ENCODE data around the gene MUC5AC. TPM values are rescaled to one million over a fixed set of nuclear protein-coding genes. Genes with fewer than 3 reads are reported as not detected.
A peak's percentile ranks its signal among the peaks of the same experiment; 100 is the strongest.

MUC5AC gene
- total RNA-seq, 1 experiment from 2014 or later: 0.11 TPM

- intact Hi-C loops (cut with micrococcal nuclease): no loop called here
- Histone ChIP-seq H2AFZ (ENCODE audit: low read length) (no peak overlapping the region), H3K79me2 (ENCODE audit: low read length) (no peaks in the 10 kb centered on the region), H3K9me3 (ENCODE audit: low read length) (no peaks in the 10 kb centered on the region), H3K4me1 (ENCODE audit: insufficient read depth, low read length) (no peaks in the 10 kb centered on the region), H3F3A (ENCODE audit: low read length, unreplicated experiment) (no peaks in the 10 kb centered on the region), H4K20me1 (ENCODE audit: low read length) (no peaks in the 10 kb centered on the region), H3K9ac (ENCODE audit: low read length) (no peak overlapping the region), H3K4me2 (ENCODE audit: low read length) (no peak overlapping the region), H3K9me2 (replicated peaks; ENCODE audit: low read length) (no peaks in the 10 kb centered on the region), H3K4me3 (ENCODE audit: low read length) (no peak overlapping the region), H3K27me3 (ENCODE audit: low read length) (no peaks in the 10 kb centered on the region), H3K27ac (ENCODE audit: low read length) (no peak overlapping the region), H3K36me3 (ENCODE audit: low read depth, low read length) (no peaks in the 10 kb centered on the region)
- no peak for ATAC-seq
- no peak for DNase-seq
- no TSS peak for BruUV-seq (replicated peaks)
- ChIA-PET CTCF (no interaction called here), POLR2A (ENCODE audit: unreplicated experiment) (interaction anchor here (0.7 kb wide), 1 partner anchor 89 kb away, joined by 3 read pairs; no protein-coding TSS in a partner anchor)
- TF ChIP-seq, protein P1, sequence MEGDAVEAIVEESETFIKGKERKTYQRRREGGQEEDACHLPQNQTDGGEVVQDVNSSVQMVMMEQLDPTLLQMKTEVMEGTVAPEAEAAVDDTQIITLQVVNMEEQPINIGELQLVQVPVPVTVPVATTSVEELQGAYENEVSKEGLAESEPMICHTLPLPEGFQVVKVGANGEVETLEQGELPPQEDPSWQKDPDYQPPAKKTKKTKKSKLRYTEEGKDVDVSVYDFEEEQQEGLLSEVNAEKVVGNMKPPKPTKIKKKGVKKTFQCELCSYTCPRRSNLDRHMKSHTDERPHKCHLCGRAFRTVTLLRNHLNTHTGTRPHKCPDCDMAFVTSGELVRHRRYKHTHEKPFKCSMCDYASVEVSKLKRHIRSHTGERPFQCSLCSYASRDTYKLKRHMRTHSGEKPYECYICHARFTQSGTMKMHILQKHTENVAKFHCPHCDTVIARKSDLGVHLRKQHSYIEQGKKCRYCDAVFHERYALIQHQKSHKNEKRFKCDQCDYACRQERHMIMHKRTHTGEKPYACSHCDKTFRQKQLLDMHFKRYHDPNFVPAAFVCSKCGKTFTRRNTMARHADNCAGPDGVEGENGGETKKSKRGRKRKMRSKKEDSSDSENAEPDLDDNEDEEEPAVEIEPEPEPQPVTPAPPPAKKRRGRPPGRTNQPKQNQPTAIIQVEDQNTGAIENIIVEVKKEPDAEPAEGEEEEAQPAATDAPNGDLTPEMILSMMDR (conservative IDR thresholded peaks at IDR 0.05; ENCODE audit: low read depth, low read length): no peak
- TF ChIP-seq EZH2 (IDR thresholded peaks at IDR 0.05; ENCODE audit: low read length, unreplicated experiment) (no peak), EZH2phosphoT487 (IDR thresholded peaks at IDR 0.05; ENCODE audit: borderline replicate concordance, low read length) (no peak)
These were observed 18.7 kb downstream of the MUC5AC start for GRCh38 chr11:1176224-1177019.

DNA sequence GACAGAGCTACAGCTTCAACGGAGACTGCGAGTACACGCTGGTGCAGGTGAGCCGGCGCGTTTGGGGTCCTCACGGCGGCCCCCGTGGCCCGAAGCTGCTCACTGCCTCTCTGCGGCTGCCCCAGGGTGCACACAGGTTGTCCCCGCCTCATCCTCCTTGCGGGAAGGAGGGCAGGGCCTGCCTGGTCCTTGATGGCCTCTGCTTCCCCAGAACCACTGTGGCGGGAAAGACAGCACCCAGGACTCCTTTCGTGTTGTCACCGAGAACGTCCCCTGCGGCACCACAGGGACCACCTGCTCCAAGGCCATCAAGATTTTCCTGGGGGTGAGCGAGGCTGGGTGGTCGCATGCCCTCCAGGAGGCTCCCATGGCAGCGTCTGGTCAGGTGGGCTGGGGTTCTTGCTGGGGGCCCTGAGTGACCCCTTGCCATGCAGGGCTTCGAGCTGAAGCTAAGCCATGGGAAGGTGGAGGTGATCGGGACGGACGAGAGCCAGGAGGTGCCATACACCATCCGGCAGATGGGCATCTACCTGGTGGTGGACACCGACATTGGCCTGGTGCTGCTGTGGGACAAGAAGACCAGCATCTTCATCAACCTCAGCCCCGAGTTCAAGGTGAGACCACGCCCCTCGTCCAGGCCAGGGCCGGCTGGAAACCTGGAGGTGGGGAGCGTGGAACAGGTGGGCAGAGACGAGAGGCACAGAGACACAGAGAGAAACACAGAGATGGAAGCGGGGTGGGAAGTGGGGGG, 19.4 kb downstream of the MUC5AC start:
- H2AFZ ChIP-seq (ENCODE audit: low read length): no peak overlapping the region
- no peaks in the 10 kb centered on the region for H3K79me2 ChIP-seq (ENCODE audit: low read length)
- POLR2A ChIA-PET (ENCODE audit: unreplicated experiment): no interaction called here
- H3K4me3 ChIP-seq (ENCODE audit: low read length): no peak overlapping the region
- DNase-seq: no peak
- no peaks in the 10 kb centered on the region for H3K36me3 ChIP-seq (ENCODE audit: low read depth, low read length)
- H3K9me2 ChIP-seq (replicated peaks; ENCODE audit: low read length): no peaks in the 10 kb centered on the region
- no peak for ATAC-seq
- BruUV-seq (replicated peaks): TSS peak; percentile 43
- no peaks in the 10 kb centered on the region for H3K9me3 ChIP-seq (ENCODE audit: low read length)
- no peaks in the 10 kb centered on the region for H3K4me1 ChIP-seq (ENCODE audit: insufficient read depth, low read length)
- no peaks in the 10 kb centered on the region for H4K20me1 ChIP-seq (ENCODE audit: low read length)
- H3K9ac ChIP-seq (ENCODE audit: low read length): no peak overlapping the region
- CTCF ChIA-PET: no interaction called here
- no peak overlapping the region for H3K27ac ChIP-seq (ENCODE audit: low read length)
- TF ChIP-seq EZH2phosphoT487 (IDR thresholded peaks at IDR 0.05; ENCODE audit: borderline replicate concordance, low read length): no peak
- TF ChIP-seq, protein P1 (conservative IDR thresholded peaks at IDR 0.05; ENCODE audit: low read depth, low read length): no peak
- no peak for TF ChIP-seq EZH2 (IDR thresholded peaks at IDR 0.05; ENCODE audit: low read length, unreplicated experiment)
- intact Hi-C loops (cut with micrococcal nuclease): no loop called here
- H3F3A ChIP-seq (ENCODE audit: low read length, unreplicated experiment): no peaks in the 10 kb centered on the region
- no peak overlapping the region for H3K4me2 ChIP-seq (ENCODE audit: low read length)
- no peaks in the 10 kb centered on the region for H3K27me3 ChIP-seq (ENCODE audit: low read length)

- Histone ChIP-seq H4K20me1 (ENCODE audit: low read length) (no peaks in the 10 kb centered on the region), H3K9ac (ENCODE audit: low read length) (no peak overlapping the region), H3K9me3 (ENCODE audit: low read length) (no peaks in the 10 kb centered on the region), H3K9me2 (replicated peaks; ENCODE audit: low read length) (no peaks in the 10 kb centered on the region), H2AFZ (ENCODE audit: low read length) (no peak overlapping the region), H3K79me2 (ENCODE audit: low read length) (no peaks in the 10 kb centered on the region), H3K36me3 (ENCODE audit: low read depth, low read length) (no peaks in the 10 kb centered on the region), H3K4me3 (ENCODE audit: low read length) (no peak overlapping the region), H3K4me1 (ENCODE audit: insufficient read depth, low read length) (no peaks in the 10 kb centered on the region), H3K27ac (ENCODE audit: low read length) (no peak overlapping the region), H3F3A (ENCODE audit: low read length, unreplicated experiment) (no peaks in the 10 kb centered on the region), H3K27me3 (ENCODE audit: low read length) (no peaks in the 10 kb centered on the region), H3K4me2 (ENCODE audit: low read length) (no peak overlapping the region)
- intact Hi-C loops (cut with micrococcal nuclease): no loop called here
- DNase-seq: no peak
- ChIA-PET POLR2A (ENCODE audit: unreplicated experiment) (no interaction called here), CTCF (no interaction called here)
- BruUV-seq (replicated peaks): no TSS peak
- ATAC-seq: no peak
- TF ChIP-seq, protein P1 (conservative IDR thresholded peaks at IDR 0.05; ENCODE audit: low read depth, low read length): no peak
- TF ChIP-seq EZH2 (IDR thresholded peaks at IDR 0.05; ENCODE audit: low read length, unreplicated experiment) (no peak), EZH2phosphoT487 (IDR thresholded peaks at IDR 0.05; ENCODE audit: borderline replicate concordance, low read length) (no peak)
These were observed 20.0 kb downstream of the MUC5AC start for GRCh38 chr11:1177771-1178090.
